Measurements from ENCODE around the gene RGS2. TPM values are rescaled to one million over a fixed set of nuclear protein-coding genes. Genes with fewer than 3 reads are reported as not detected.

Gene RGS2
- polyA plus RNA-seq, 1 of the 3 experiments (the other 2 are of a cell fraction): 47.1 TPM

- H4K20me1 ChIP-seq (ENCODE audit: insufficient read depth): no peaks in the 10 kb centered on the region
- peaks cover 4% of the 10 kb centered on the region for H3F3A ChIP-seq (replicated peaks; ENCODE audit: insufficient read depth)
- H3K4me1 ChIP-seq (ENCODE audit: control insufficient read depth in 1 of 2, insufficient read depth in 2 of 2, low read depth in 1 of 2, low read length in 1 of 2): peaks cover 0 to 8% of the 10 kb centered on the region in 2 experiments; a peak in 1 of 4 replicates
- H3K9ac ChIP-seq: no peak overlapping the region
- ChIA-PET POLR2A (no interaction called here), CTCF (interaction anchor here (0.8 to 1.9 kb wide), 5 partner anchors 7 to 222 kb away, joined by 3 to 8 read pairs (median 4); no protein-coding TSS in a partner anchor)
- DNase-seq: no peak
- WGBS (ENCODE audit: low lambda C conversion rate): 80% methylated on average over 7 of the region's 7 CpGs
- H3K9me3 ChIP-seq: no peaks in the 10 kb centered on the region
- no peaks in the 10 kb centered on the region for H3K79me2 ChIP-seq (ENCODE audit: insufficient read depth)
- no peak overlapping the region for H2AFZ ChIP-seq (ENCODE audit: low read depth)
- H3K9me2 ChIP-seq: no peaks in the 10 kb centered on the region
- no peak overlapping the region for H3K27ac ChIP-seq (ENCODE audit: low read depth in 2 of 2, low read length in 1 of 2)
- no peak overlapping the region for H3K4me2 ChIP-seq
- H3K27me3 ChIP-seq (ENCODE audit: insufficient read depth): no peaks in the 10 kb centered on the region
- H3K36me3 ChIP-seq (replicated peaks in 1 of 2; ENCODE audit: control insufficient read depth in 1 of 2, insufficient read depth in 2 of 2, low read length in 1 of 2): no peaks in the 10 kb centered on the region
- no peak overlapping the region for H3K4me3 ChIP-seq (ENCODE audit: low read depth in 2 of 2, low read length in 1 of 2)
- no peak for TF ChIP-seq FOXJ3 (CRISPR knock-in tag; IDR thresholded peaks at IDR 0.05)
- no peak for TF ChIP-seq TCF12 (IDR thresholded peaks at IDR 0.05)
- no peak for TF ChIP-seq TEAD4 (IDR thresholded peaks at IDR 0.05; ENCODE audit: borderline replicate concordance, insufficient read depth)
- no peak for TF ChIP-seq MXI1 (IDR thresholded peaks at IDR 0.05; ENCODE audit: low read depth, low read length)
- no peak for TF ChIP-seq SMC3 (IDR thresholded peaks at IDR 0.05; ENCODE audit: low read depth, low read length)
- no peak for TF ChIP-seq MEF2A (IDR thresholded peaks at IDR 0.05; ENCODE audit: borderline replicate concordance, low read depth)
- no peak for TF ChIP-seq PBX3 (IDR thresholded peaks at IDR 0.05)
- no peak for TF ChIP-seq CTCF (IDR thresholded peaks at IDR 0.05)
- no peak for TF ChIP-seq ZBTB33 (IDR thresholded peaks at IDR 0.05; ENCODE audit: borderline replicate concordance, low read depth)
- no peak for TF ChIP-seq YY1 (IDR thresholded peaks at IDR 0.05; ENCODE audit: low read depth)
Measured at GRCh38 chr1:192797891-192798290, 10.9 kb upstream of the RGS2 start.

GRCh38 chr1:192801451-192801850, 7.4 kb upstream of the RGS2 start:
- ChIA-PET POLR2A (no interaction called here), CTCF (interaction anchor here (0.8 to 2.0 kb wide), 3 partner anchors 12 to 320 kb away, joined by 4 to 12 read pairs (median 4); partner anchors contain the start of gene CDC73)
- H4K20me1 ChIP-seq (ENCODE audit: insufficient read depth): no peaks in the 10 kb centered on the region
- no peak overlapping the region for H2AFZ ChIP-seq (ENCODE audit: low read depth)
- H3K4me3 ChIP-seq (ENCODE audit: low read depth in 2 of 2, low read length in 1 of 2): no peak overlapping the region
- H3K4me2 ChIP-seq: no peak overlapping the region
- H3K9me3 ChIP-seq: no peaks in the 10 kb centered on the region
- no peaks in the 10 kb centered on the region; a peak in 1 of 4 replicates for H3K4me1 ChIP-seq (ENCODE audit: control insufficient read depth in 1 of 2, insufficient read depth in 2 of 2, low read depth in 1 of 2, low read length in 1 of 2)
- no peak for DNase-seq
- H3K27ac ChIP-seq (ENCODE audit: low read depth in 2 of 2, low read length in 1 of 2): no peak overlapping the region
- no peak for TF ChIP-seq TAF1 (IDR thresholded peaks at IDR 0.05; ENCODE audit: borderline replicate concordance, low read depth, low read length)
- no peak for TF ChIP-seq TEAD4 (IDR thresholded peaks at IDR 0.05; ENCODE audit: borderline replicate concordance, insufficient read depth)
- no peak for TF ChIP-seq FOXJ3 (CRISPR knock-in tag; IDR thresholded peaks at IDR 0.05)
- no peak for TF ChIP-seq CHD2 (IDR thresholded peaks at IDR 0.05; ENCODE audit: low read length, partially characterized antibody)
- no peak for TF ChIP-seq EP300 (IDR thresholded peaks at IDR 0.05; ENCODE audit: borderline replicate concordance in 1 of 2, low read depth in 1 of 2, low read length in 1 of 2)
- no peak for TF ChIP-seq USF2 (IDR thresholded peaks at IDR 0.05; ENCODE audit: borderline replicate concordance, low read depth, low read length)
- TF ChIP-seq NFIC (IDR thresholded peaks at IDR 0.05; ENCODE audit: borderline replicate concordance): no peak
- no peak for TF ChIP-seq FOSL2 (IDR thresholded peaks at IDR 0.05; ENCODE audit: borderline replicate concordance, low read depth)
- no peak for TF ChIP-seq MAX (IDR thresholded peaks at IDR 0.05; ENCODE audit: low read depth)
- no peak for TF ChIP-seq RFX5 (IDR thresholded peaks at IDR 0.05; ENCODE audit: low read length)
- no peaks in the 10 kb centered on the region for H3K36me3 ChIP-seq (replicated peaks in 1 of 2; ENCODE audit: control insufficient read depth in 1 of 2, insufficient read depth in 2 of 2, low read length in 1 of 2)
- H3K9ac ChIP-seq: no peak overlapping the region
- WGBS (ENCODE audit: low lambda C conversion rate): 86% methylated on average over 2 of the region's 2 CpGs
- no peaks in the 10 kb centered on the region for H3K79me2 ChIP-seq (ENCODE audit: insufficient read depth)
- H3F3A ChIP-seq (replicated peaks; ENCODE audit: insufficient read depth): peaks cover 4% of the 10 kb centered on the region
- H3K27me3 ChIP-seq (ENCODE audit: insufficient read depth): no peaks in the 10 kb centered on the region
- no peaks in the 10 kb centered on the region for H3K9me2 ChIP-seq
